NCI-H1092 (cell line): ENCODE measurements around the gene AGTRAP.

ENCODE experiments used
- DNase-seq: peaks from one replicate; lab custom pipeline; 2025; lab: John Stamatoyannopoulos, UW

Gene AGTRAP

DNA sequence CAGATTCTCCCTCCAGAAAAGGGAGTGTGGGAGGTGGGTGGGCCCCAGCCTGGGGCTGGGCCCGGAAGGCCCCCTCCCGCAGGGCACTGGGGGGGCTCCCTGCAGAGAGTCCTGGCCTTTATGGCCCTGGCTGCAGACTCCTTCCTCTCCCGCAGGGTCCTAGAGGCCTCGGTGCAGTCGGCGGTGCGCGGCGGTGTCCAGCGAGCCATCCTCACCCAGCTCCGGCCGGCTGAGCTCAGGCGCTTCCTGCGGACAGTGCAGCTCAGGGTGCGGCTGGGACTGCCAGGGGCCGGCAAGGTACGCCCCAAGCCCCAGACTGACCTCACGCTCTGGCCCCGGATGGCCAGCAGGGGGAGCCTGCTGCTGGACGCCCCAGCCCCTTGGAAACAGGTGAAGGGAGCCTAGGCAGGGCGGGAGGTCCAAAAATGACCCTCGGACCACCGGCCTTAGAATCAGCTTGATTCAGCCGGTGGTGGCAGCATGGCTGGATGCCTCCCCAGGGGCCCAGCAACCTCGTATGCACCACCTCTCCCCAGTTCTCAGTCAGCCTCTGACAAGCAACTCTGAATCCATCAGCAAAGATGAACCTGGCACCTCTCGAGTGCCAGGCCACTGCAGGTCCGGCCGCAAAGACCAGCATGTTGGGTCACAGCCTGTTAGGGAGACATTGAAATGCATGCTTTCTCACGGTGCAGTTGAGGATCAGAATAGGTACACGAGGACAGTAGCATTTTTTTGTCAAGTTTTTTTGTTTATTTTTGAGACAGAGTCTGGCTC is 49.2 kb downstream of the AGTRAP start:
- peak; percentile 13 for DNase-seq

DNA sequence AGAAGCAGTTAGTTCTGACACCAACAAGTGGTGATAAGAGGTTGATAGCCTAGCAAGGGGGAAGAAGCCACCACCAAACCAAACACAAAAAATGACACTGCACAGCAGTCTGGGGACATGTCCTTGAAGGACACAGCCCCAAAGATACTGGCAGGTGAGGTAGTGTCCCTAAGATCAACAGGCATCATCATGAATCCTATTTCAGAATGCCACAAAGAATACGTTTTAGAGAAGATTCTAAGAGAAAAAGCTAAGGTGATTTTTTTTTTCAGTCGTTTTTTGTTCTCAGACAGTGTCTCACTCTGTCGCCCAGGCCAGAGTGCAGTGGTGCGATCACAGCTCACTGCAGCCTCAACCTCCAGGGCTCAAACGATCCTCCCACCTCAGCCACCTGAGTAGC is 50.2 kb downstream of the AGTRAP start:
- no peak for DNase-seq

GRCh38 chr1:11787251-11787803 is 51.4 kb downstream of the AGTRAP start:
- no peak for DNase-seq

DNA sequence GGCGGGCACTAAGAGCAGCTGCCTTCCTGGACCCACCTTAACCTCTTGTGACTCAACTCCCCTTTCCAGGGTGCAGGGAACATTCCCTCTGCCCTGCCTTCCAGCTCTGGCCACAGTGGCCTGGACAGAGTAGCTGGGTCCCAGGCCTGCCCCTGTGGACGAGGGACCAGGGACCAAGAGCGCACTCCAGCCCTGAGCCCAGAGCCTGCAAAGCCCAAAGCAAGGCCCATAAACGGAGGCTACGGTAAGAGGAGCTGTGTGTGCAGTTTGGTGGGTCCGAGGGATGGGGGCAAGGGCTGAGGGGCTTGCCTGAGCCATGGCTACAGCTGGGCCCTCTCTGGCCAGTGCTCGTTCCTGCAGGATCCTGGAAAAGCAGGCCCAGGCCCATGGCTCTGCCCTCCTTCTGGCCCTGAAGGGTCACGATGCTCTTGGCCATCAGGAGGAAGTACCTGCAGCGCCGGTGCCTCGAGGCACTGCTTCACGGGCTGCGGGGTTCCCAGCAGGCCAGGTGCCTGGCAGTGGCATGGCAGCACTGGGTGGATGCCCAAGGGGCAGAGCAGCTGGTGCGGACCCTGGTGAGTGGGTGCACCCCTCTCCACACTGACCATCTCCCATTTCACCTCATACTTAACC is 52.0 kb downstream of the AGTRAP start:
- no peak for DNase-seq

- DNase-seq, result no peak
Measured at GRCh38 chr1:11788549-11789053, 52.7 kb downstream of the AGTRAP start.

GRCh38 chr1:11789126-11790067 is 53.5 kb downstream of the AGTRAP start:
- DNase-seq, result no peak

DNA sequence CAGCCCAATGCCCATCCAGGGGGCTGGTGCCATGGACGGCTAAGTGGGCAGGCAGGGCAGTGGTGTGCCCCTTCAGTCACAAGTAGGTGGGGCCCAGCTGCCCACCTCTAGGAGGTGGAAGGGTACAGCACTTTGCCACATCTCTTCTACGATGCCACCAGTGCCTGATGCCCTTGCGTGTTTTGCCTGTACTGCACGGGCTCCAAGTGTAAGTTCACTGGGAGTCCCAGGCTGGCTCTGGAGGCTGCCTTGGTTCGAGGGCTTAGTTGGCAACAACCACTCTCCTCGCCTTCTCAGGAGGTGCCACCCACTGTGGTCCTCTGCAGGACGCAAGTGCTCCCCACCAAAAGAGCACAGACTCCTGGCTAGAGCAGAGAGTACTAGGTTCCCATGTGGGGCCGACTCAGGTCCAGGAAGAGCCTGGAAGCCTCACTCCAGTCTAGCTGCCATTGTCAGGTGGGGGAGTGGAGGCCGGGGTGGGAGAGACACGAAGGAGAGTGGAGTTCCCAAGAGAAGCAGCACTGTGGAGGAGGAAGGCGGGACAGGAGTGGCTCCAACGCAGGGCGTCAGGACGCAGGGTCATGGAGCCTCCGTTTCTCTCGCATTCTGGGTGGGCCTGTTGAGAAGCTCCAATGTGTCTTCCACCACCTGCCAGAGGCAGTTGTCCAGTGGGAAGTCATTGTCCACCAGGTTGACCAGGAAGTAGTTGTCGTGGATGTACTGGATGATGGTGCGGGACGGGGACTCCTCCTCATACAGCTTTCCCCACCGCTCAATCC is 54.4 kb downstream of the AGTRAP start:
- no peak for DNase-seq

DNA sequence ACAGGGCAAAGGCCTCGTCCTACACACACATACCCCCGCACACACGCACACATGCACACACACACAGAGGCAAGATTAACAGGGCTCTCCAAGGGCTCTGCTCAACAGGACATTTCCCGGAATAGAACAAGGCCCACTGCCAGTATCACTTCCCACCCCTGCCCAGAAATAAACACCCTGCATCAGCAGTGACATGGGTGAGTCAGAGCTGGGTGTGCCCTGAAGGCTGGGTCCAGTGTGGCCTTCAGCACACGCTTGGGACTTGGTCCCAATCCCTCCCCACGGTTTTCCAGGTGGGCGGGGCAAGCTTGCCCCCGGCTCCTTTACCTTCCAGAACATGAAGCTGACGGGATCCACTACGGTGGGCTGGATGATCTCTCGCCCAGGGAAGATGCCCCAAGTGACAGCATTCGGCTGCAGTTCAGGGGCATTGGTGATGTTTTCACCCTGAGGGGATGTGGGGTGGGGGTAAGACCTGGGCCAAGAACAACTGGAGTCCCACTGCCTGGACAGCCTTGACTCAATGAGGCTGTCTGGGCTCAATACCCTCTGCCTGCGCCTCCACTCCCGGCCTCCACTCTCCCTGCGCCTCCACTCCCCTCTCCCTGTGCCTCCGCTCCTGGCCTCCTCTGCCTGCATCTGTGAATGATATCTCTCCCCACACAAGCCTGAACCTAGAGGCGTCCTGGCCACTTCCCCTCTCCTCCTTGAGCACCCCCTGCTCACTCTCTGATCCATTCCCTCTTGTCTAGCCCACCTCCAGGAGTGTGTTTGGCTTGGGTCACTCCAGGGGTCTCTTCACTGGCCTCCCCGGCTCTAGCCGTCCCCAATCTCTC is 55.2 kb downstream of the AGTRAP start:
- DNase-seq, result no peak

DNA sequence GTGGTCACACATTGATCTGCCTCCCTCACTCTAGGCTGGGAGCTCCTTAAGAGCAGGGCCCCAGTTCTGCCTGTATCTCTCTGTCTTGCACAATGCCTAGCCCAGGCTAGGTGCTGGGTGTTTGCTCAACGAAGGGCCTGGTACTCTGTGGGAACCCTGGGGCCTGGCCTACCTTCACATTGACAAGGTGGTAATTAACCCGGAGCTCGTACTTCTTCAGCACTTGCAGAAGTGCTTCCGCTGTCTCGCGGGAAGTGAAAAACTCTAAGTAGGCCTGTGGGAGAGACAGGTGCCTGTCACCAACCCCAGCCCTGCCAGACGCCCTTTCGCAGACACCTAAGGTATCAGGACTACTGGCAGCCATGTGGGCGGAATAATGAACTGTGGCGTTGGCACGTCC is 56.2 kb downstream of the AGTRAP start:
- DNase-seq, result no peak

GRCh38 chr1:11793819-11794218 is 57.9 kb downstream of the AGTRAP start:
- no peak for DNase-seq

- DNase-seq, result no peak
Measured at GRCh38 chr1:11794446-11795237, 58.7 kb downstream of the AGTRAP start.

- no peak for DNase-seq
Measured at GRCh38 chr1:11795238-11795890, 59.4 kb downstream of the AGTRAP start.

DNA sequence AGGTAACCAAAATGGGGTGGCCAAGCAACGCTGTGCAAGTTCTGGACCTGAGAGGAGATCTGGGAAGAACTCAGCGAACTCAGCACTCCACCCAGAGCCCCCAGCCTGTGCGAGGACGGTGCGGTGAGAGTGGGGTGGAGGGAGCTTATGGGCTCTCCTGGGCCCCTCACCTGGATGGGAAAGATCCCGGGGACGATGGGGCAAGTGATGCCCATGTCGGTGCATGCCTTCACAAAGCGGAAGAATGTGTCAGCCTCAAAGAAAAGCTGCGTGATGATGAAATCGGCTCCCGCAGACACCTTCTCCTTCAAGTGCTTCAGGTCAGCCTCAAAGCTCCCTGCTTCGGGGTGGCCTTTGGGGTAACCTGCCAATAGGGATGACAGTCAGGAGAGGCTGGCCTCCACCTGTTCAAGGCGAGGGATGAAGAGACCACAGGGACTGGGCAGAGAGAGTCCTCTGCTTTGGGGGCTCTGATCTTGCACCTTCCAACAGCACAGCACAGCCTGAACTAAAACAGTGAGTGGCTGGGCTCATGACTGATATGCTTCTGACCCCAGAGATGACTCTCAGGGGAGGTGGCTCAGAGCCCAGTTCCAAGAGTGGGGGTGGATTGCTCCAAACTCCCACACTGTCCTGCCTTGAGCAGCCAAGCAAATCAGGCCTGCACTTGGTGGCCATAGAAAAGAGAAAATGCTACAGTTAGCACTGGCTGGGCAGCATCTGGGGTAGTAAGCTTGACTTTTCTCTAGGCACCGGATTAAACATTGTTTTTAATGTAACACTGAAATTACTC is 60.3 kb downstream of the AGTRAP start:
- no peak for DNase-seq

DNA sequence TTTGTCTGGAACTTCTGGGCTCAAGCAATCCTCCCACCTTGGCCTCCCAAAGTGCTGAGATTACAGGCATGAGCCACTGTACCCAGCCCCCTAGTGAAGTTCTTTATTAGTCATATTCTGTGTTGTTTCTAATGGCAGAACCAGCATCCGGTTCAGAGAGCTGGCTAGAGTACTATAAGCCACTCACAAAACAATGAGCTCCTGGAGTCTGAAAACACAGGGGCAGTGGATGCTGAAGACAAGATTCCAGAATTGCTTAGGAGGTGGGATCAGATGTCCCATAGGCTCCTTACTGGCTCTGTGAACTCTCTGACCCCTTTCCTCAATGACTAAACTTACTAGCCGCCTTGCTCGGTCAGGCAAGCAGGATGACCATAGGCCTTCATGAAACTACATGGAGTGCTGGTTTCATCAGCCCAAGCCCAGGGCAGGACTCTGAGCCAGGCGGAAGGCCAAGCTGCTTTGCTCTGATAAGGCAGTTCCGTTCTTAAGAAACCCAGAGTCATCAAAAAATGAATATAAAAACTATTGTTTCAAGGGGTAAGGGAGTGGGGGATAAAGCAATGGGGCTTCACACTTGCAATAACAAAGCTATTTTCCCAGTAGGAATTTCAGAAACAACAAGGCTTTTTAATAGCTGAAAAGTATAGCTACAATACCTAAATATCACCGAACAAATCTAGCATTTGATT is 61.7 kb downstream of the AGTRAP start:
- DNase-seq, result no peak

- no peak for DNase-seq
Measured at GRCh38 chr1:11799099-11799498, 63.2 kb downstream of the AGTRAP start.

DNA sequence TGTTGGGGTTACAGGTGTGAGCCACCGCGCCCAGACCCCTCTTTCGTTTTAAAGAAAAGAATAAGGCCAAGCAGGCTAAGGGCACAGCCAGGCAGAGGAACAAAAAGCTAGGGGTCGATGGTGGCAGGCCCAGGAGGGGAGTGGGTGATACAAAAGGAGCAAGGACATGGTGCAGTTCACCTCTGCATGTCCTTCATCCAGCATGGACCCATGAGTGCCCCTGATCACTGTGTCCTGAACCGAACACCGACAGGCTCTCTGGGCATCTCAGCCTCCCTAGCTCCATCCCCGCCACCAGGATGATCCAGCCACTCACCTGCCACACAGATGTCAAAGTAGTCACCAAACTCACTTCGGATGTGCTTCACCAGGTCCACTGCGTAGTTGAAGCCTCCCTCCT is 64.0 kb downstream of the AGTRAP start:
- no peak for DNase-seq

DNA sequence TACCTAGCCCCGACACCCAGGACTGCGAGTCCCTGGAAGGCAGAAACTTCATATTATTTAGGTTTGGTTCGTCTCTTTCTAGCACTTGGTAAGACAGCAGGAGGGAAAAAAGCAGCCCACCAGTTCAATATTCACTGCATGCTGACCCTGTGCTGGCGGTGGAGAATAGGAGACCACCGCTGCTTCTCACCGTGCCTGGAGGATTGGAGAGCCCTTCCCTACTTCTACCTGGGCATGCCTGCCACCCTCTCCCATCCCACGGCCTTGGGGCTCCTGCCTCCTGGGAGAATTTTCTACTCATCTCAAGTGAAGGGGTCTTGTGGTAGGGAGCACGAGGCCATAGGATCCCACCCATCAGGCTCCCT is 64.4 kb downstream of the AGTRAP start:
- no peak for DNase-seq
